ENCODE measurements around the gene PLEKHA8. TPM values are rescaled to one million over a fixed set of nuclear protein-coding genes. Genes with fewer than 3 reads are reported as not detected.
A peak's percentile ranks its signal among the peaks of the same experiment; 100 is the strongest.

PLEKHA8 gene
- total RNA-seq, 6 experiments from 2014 or later, result 9.1 to 10.1 (median 9.6) TPM

GRCh38 chr7:30062587-30062986, 34.4 kb downstream of the PLEKHA8 start:
- DNase-seq, result peak; percentile 36

GRCh38 chr7:30065746-30066145, 37.5 kb downstream of the PLEKHA8 start:
- Mint-ChIP-seq H3K27me3 (ENCODE audit: insufficient read depth) (no peaks in the 10 kb centered on the region), H3K27ac (no peak overlapping the region), H3K4me3 (no peak overlapping the region), H3K36me3 (ENCODE audit: low read depth) (no peaks in the 10 kb centered on the region; the same call in 1 of the 2 replicates), H3K9me3 (no peaks in the 10 kb centered on the region), H3K4me1 (ENCODE audit: low read depth) (peaks cover 20% of the 10 kb centered on the region)
- DNase-seq, result no peak
- TF ChIP-seq CTCF (IDR thresholded peaks at IDR 0.05), result no peak

More at GRCh38 chr7:30062587-30062986, 34.4 kb downstream of the PLEKHA8 start:
- TF ChIP-seq CTCF (IDR thresholded peaks at IDR 0.05), result peak; percentile 84
- H3K27me3 Mint-ChIP-seq (ENCODE audit: insufficient read depth), result no peaks in the 10 kb centered on the region
- peaks cover 8% of the 10 kb centered on the region; the same call in 1 of the 2 replicates for H3K36me3 Mint-ChIP-seq (ENCODE audit: low read depth)
- no peaks in the 10 kb centered on the region for H3K9me3 Mint-ChIP-seq
- H3K4me1 Mint-ChIP-seq (ENCODE audit: low read depth), result peaks cover 10% of the 10 kb centered on the region
- no peak overlapping the region for H3K27ac Mint-ChIP-seq
- no peak overlapping the region for H3K4me3 Mint-ChIP-seq

GRCh38 chr7:30066687-30067086, 38.5 kb downstream of the PLEKHA8 start:
- H3K27me3 Mint-ChIP-seq (ENCODE audit: insufficient read depth), result no peaks in the 10 kb centered on the region
- no peak for TF ChIP-seq CTCF (IDR thresholded peaks at IDR 0.05)
- peaks cover 20% of the 10 kb centered on the region for H3K4me1 Mint-ChIP-seq (ENCODE audit: low read depth)
- peaks cover 6% of the 10 kb centered on the region for H3K36me3 Mint-ChIP-seq (ENCODE audit: low read depth)
- no peak overlapping the region for H3K4me3 Mint-ChIP-seq
- no peaks in the 10 kb centered on the region for H3K9me3 Mint-ChIP-seq
- H3K27ac Mint-ChIP-seq, result no peak overlapping the region
- no peak for DNase-seq

- Mint-ChIP-seq H3K9me3 (no peaks in the 10 kb centered on the region), H3K4me1 (ENCODE audit: low read depth) (peaks cover 20% of the 10 kb centered on the region), H3K27ac (peak overlapping the region; percentile 10; the same call in 1 of the 2 replicates), H3K4me3 (no peak overlapping the region), H3K27me3 (ENCODE audit: insufficient read depth) (no peaks in the 10 kb centered on the region), H3K36me3 (ENCODE audit: low read depth) (peaks cover 6% of the 10 kb centered on the region)
- TF ChIP-seq CTCF (IDR thresholded peaks at IDR 0.05), result no peak
- DNase-seq, result peak; percentile 82
Observed at GRCh38 chr7:30068117-30068516, 39.9 kb downstream of the PLEKHA8 start.

- no peaks in the 10 kb centered on the region for H3K9me3 Mint-ChIP-seq
- no peaks in the 10 kb centered on the region for H3K27me3 Mint-ChIP-seq (ENCODE audit: insufficient read depth)
- TF ChIP-seq CTCF (IDR thresholded peaks at IDR 0.05), result no peak
- peaks cover 23% of the 10 kb centered on the region for H3K4me1 Mint-ChIP-seq (ENCODE audit: low read depth)
- no peak for DNase-seq
- no peak overlapping the region for H3K4me3 Mint-ChIP-seq
- H3K27ac Mint-ChIP-seq, result no peak overlapping the region
- H3K36me3 Mint-ChIP-seq (ENCODE audit: low read depth), result peaks cover 6% of the 10 kb centered on the region
Observed at GRCh38 chr7:30069096-30069867, 41.1 kb downstream of the PLEKHA8 start.

All from HFFc6 (cell line).